Measurements from ENCODE around the gene ESRRB.

The ESRRB gene

GRCh38 chr14:76550534-76550933 is 174.6 kb downstream of the ESRRB start:
- no peak for DNase-seq

- no peak for DNase-seq
Measured at GRCh38 chr14:76551116-76551515, 175.2 kb downstream of the ESRRB start.

Measured in effector CD8-positive, alpha-beta T cell (primary cell).